HAP-1 (cell line): ENCODE data around the gene PCDHB3.
"Not testable (repeated sequence)": the region's sequence is repeated elsewhere in the genome, so short reads cannot be mapped to it uniquely, and the experiment has no call there.

Source experiments
- DNase-seq, 2 experiments: peaks; one replicate each; pipeline ENCODE4 v3.0.0-alpha.2; 2016 to 2020; ENCODE audit warnings: low spot score in 2 of 2
- H3K27me3 ChIP-seq: fragments of 250-450 bp; sonication (Bioruptor Pico); 2 replicates; pipeline ENCODE4 v1.5.1; 2020; ENCODE audit warnings: low read depth, mild to moderate bottlenecking, moderate library complexity
- H3K36me3 ChIP-seq: fragments of 250-450 bp; sonication (Bioruptor Pico); replicated peaks from 2 replicates; pipeline ENCODE4 v1.5.1; 2020; ENCODE audit warnings: mild to moderate bottlenecking
- H3K4me1 ChIP-seq: fragments of 250-450 bp; sonication (Bioruptor Pico); 2 replicates; pipeline ENCODE4 v1.5.1; 2020; ENCODE audit warnings: mild to moderate bottlenecking
- H3K4me3 ChIP-seq: fragments of 250-450 bp; sonication (Bioruptor Pico); 2 replicates; pipeline ENCODE4 v1.5.1; 2020; ENCODE audit warnings: mild to moderate bottlenecking, moderate library complexity
- H3K9me3 ChIP-seq: fragments of 250-450 bp; sonication (Bioruptor Pico); 2 replicates; pipeline ENCODE4 v1.5.1; 2020; ENCODE audit warnings: mild to moderate bottlenecking, moderate library complexity
- in situ Hi-C: fragments of 300-500 bp; cut with MboI; formaldehyde crosslinking; loops from 3 replicates; pipeline ENCODE4 v1.14.3; 2020; ENCODE audit warnings: low sequenced_read_pairs, inconsistent platforms, mixed read lengths

The PCDHB3 gene

DNA sequence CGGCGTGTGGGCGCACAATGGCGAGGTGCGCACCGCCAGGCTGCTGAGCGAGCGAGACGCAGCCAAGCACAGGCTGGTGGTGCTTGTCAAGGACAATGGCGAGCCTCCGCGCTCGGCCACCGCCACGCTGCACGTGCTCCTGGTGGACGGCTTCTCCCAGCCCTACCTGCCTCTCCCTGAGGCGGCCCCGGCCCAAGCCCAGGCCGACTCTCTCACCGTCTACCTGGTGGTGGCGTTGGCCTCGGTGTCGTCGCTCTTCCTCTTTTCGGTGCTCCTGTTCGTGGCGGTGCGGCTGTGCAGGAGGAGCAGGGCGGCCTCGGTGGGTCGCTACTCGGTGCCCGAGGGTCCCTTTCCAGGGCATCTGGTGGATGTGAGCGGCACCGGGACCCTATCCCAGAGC, 51.8 kb downstream of the PCDHB3 start:
- H3K9me3 ChIP-seq, in situ Hi-C loops, H3K36me3 ChIP-seq, H3K27me3 ChIP-seq, DNase-seq, H3K4me1 ChIP-seq, H3K4me3 ChIP-seq: not testable (repeated sequence)
